WERI-Rb-1 (cell line): ENCODE data around the gene UGT1A7.

Source experiments
- DNase-seq: peaks from one replicate; pipeline ENCODE4 v3.0.0-alpha.2; 2020
- H3K27ac ChIP-seq: fragments of 250-450 bp; sonication (Bioruptor Pico); 2 replicates; pipeline ENCODE4 v1.5.1; 2020; ENCODE audit warnings: mild to moderate bottlenecking, moderate library complexity
- H3K27me3 ChIP-seq: fragments of 250-450 bp; sonication (Bioruptor Pico); 2 replicates; pipeline ENCODE4 v1.5.1; 2021; ENCODE audit warnings: mild to moderate bottlenecking, low read depth, moderate library complexity; ENCODE audit not compliant: insufficient read depth, severe bottlenecking
- H3K36me3 ChIP-seq: fragments of 250-450 bp; sonication (Bioruptor Pico); 2 replicates; pipeline ENCODE4 v1.5.1; 2020; ENCODE audit warnings: mild to moderate bottlenecking, moderate library complexity
- H3K4me3 ChIP-seq: 2 replicates; pipeline ENCODE4 v1.5.1; 2011; ENCODE audit warnings: low read depth, mild to moderate bottlenecking, control low read depth, low read length
- H3K9me3 ChIP-seq: fragments of 250-450 bp; sonication (Bioruptor Pico); 2 replicates; pipeline ENCODE4 v1.5.1; 2021; ENCODE audit warnings: mild to moderate bottlenecking, moderate library complexity; ENCODE audit not compliant: severe bottlenecking
- CTCF ChIP-seq: IDR thresholded peaks from 2 replicates; pipeline ENCODE4 v1.5.1; 2011; ENCODE audit warnings: low read depth, mild to moderate bottlenecking, control low read depth, inconsistent platforms, low read length

The UGT1A7 gene

GRCh38 chr2:233799716-233800115 is 118.0 kb downstream of the UGT1A7 start:
- DNase-seq: no peak
- Histone ChIP-seq H3K4me3 (no peak overlapping the region), H3K36me3 (no peaks in the 10 kb centered on the region), H3K9me3 (peaks cover 4% of the 10 kb centered on the region), H3K27ac (no peak overlapping the region), H3K27me3 (no peaks in the 10 kb centered on the region)
- no peak for TF ChIP-seq CTCF

GRCh38 chr2:233800208-233800607 is 118.5 kb downstream of the UGT1A7 start:
- H3K36me3 ChIP-seq: no peaks in the 10 kb centered on the region
- H3K27ac ChIP-seq: no peak overlapping the region
- TF ChIP-seq CTCF: no peak
- no peak for DNase-seq
- H3K27me3 ChIP-seq: no peaks in the 10 kb centered on the region
- peaks cover 4% of the 10 kb centered on the region for H3K9me3 ChIP-seq
- H3K4me3 ChIP-seq: no peak overlapping the region

GRCh38 chr2:233801357-233802131 is 119.8 kb downstream of the UGT1A7 start:
- peaks cover 4% of the 10 kb centered on the region for H3K9me3 ChIP-seq
- no peak for TF ChIP-seq CTCF
- DNase-seq: peak; percentile 3
- H3K36me3 ChIP-seq: no peaks in the 10 kb centered on the region
- H3K4me3 ChIP-seq: no peak overlapping the region
- H3K27me3 ChIP-seq: no peaks in the 10 kb centered on the region
- no peak overlapping the region for H3K27ac ChIP-seq

GRCh38 chr2:233802132-233802815 is 120.6 kb downstream of the UGT1A7 start:
- Histone ChIP-seq H3K9me3 (peaks cover 4% of the 10 kb centered on the region), H3K27ac (no peak overlapping the region), H3K27me3 (no peaks in the 10 kb centered on the region), H3K4me3 (no peak overlapping the region), H3K36me3 (no peaks in the 10 kb centered on the region)
- no peak for DNase-seq
- TF ChIP-seq CTCF: no peak

- Histone ChIP-seq H3K9me3 (peaks cover 4% of the 10 kb centered on the region), H3K36me3 (no peaks in the 10 kb centered on the region), H3K4me3 (no peak overlapping the region), H3K27me3 (no peaks in the 10 kb centered on the region), H3K27ac (no peak overlapping the region)
- DNase-seq: no peak
- no peak for TF ChIP-seq CTCF
Observed at GRCh38 chr2:233803292-233803911, 121.7 kb downstream of the UGT1A7 start.
